ENCODE data around the gene FGD2.
"Not testable (repeated sequence)": the region's sequence is repeated elsewhere in the genome, so short reads cannot be mapped to it uniquely, and the experiment has no call there.

The FGD2 gene

DNA sequence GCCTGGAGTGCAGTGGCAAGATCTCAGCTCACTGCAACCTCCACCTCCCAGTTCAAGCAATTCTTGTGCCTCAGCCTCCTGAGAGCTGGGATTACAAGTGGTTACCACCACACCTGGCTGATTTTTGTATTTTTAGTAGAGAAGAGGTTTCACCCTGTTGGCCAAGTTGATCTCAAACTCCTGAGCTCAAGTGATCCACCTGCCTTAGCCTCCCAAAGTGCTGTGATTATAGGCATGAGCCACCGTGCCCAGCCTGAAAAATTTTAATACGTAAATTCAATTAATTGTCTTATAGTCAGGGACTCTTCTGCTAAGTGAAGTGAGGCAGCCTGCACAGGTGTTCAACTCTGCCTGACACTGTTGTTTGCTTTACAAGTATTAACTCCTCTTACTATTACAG, 15.1 kb upstream of the FGD2 start:
- not testable (repeated sequence) for DNase-seq (ENCODE audit: low read depth in 2 of 2)

DNA sequence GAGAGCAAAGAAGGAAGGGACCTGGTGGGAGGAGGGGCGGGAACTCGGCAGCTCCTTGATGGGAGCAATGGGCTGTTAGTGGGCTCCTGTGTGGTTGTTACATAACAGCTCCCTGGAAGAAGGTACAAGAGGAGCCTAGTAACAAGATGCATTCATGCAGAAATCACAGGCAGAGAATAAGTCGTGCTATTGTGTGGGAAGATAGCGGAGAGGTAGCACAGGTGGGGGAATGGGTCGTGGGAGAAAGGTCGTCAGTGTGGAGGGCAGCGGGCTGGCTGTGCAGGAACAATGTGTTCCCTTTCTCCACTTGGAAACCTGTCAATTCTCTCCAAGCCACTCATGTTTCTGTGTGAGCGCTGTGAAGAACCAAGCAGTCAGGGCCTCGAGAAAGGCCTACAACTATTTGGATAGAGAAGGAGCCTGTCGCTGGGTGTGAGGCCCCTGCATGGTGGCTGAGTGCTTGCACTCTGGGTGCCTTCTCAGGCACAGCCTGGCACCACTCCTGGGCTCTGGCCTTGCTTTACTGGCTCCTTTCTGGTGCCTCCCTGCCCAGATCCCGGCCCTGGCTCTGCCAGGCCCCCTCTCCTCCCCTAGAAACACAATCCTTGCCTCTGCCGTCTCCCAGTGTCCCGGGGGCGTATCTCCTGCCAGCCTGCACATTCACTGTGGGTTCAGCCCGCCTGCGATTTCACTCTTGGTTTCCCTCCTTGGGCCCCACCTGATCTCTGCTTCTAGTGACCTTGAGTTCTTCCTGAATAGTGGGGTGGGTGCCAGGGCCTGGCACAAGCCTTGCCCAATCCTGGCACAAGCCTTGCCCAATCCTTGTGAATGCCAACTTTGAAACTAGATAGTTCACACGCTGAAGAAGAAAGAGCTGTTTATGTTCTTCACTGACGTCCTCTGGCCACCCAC, 7.4 kb upstream of the FGD2 start:
- no peak for DNase-seq (ENCODE audit: low read depth in 2 of 2)

DNA sequence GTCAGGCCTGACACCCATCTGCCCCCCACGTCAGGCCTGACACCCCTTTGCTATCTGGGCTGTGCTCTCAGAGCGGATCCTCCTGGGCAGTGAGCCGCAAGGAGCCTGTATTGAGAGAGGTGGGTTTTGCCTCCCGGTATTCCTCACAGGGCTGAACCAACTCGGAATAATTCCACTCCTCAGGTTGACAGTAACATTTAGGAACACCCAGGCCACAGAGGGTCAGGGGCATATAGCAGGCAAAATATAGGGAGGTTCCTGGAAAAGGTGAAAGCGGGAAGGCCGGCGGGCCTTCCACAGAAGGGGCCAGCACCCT, 6.8 kb upstream of the FGD2 start:
- DNase-seq (ENCODE audit: low read depth in 2 of 2): no peak

DNA sequence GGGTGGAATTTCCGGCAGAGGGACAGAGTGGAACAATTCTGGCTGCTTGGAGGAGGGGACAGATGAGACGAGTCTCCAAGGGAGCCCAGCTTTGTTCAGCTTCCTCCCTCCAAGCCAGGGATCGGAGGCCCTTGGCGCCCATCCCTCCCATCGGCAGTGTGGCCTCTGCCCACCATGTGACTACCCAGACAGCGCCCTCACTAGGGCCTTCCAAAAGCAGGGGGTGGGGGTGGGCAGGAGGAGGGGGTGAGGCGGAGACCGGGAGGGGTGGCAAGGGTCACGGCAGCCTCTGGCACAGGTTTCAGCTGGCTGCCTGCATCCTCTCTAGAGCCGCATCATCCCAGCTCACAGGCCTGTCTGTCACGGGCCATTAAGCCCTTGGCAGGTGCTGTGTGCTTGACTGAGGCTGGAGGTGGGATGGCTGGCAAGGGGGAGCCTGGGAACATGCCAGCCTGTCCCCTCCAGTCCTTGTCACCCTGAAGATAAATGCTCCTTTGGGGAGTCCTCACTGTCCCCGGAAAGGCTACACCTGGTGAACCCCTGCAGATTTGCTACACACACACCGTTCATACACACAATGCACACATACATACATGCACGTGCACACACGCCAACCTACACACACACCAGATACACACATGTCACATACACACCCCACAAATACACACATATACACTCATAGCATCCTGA, 6.2 kb upstream of the FGD2 start:
- no peak for DNase-seq (ENCODE audit: low read depth in 2 of 2)

DNA sequence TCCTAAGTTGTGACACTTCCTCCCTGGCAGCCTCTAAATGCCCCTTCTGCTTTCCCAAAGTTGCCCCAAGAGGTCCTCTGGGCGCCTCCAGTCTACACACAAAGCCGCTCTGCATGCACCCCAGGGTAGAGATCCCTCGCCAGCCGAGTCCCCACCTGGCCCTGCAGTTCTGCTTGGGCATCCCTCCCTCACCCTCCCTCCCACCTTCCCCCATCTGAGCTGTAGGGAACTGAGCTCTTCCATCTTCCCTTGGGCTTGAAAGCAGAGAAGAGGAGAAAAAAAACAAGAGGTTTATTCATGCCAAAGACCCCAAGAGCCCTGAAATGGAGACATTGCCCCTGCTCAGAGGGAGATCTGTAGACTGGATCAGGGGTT, 5.7 kb upstream of the FGD2 start:
- DNase-seq (ENCODE audit: low read depth in 2 of 2): no peak

DNA sequence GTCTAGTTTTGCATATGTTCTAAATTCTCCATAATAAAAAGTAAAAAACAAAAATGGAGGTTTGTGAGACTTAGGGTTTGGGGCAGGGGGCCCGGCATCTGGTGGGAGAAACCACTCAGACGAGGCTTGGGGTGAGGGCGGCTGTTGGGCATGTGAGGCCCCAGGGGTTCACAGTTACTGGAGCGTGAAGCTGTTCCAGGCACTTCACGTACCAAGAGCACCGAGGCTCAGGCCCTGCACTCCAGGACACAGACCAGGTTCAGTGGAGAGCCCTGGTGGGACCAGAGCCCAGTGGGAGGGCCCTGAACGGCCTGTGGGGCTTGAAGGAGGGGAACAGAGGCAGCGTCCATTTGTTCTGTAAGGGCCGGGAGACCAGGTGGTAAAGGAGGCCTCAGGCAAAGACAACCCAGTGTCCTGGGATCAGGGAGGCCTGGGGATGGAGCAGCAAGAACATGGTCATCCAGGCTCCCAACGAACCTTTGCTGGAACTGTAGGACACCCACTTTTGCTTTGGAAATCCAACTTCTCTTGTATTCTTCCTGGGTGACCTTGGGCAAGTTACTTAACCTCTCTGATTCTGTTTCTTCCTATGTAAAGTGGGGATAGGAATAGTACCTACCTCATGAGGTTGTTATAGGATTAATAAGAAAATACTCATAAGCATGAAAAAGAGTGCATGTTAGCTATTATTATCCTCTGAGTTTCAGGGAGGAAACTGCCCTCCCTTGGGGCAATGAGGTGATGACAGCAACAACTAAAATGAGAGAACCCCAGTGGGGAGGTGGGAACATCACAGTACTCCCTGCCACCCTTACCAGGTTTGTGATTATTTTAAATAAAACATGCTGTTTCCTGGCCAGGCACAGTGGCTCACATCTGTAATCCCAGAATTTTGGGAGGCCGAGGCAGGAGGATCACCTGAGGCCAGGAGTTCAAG, 1.1 kb upstream of the FGD2 start:
- DNase-seq (ENCODE audit: low read depth in 2 of 2): no peak

DNA sequence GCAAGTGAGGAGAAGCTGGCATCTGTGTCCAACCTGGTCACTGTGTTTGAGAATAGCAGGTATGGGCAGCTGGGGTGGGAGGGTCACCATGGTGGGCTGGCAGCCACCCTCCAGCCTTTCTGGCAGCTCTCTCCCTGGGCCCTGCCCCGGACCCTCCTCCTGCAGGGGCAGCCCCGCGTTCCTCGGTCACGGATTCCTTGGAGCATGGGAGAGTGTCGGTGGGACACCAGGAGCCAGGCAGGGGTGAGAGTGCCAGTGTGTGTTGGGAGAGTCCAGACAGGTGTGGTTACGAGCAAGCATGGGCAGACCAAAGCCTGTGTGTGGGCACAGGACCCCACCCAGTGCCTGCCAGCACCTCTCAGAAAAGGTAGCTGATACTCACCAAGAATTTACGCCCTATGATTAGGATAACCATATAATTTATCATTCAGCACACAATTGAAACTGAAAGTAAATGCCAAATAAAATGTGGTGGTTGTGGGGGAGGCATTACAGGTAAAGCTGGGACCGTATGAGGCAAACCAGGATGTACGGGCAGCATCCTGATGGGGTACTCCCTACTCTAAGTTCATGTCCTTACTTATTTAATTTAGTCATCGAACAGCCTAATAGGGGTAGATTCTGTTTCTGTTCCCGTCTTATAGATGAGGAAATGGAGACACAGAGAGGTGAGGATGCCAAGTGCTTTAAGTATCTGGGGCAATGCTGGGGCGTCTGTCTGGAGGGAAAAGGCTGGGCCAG, 542 bp downstream of the FGD2 start:
- DNase-seq (ENCODE audit: low read depth in 2 of 2): no peak

DNA sequence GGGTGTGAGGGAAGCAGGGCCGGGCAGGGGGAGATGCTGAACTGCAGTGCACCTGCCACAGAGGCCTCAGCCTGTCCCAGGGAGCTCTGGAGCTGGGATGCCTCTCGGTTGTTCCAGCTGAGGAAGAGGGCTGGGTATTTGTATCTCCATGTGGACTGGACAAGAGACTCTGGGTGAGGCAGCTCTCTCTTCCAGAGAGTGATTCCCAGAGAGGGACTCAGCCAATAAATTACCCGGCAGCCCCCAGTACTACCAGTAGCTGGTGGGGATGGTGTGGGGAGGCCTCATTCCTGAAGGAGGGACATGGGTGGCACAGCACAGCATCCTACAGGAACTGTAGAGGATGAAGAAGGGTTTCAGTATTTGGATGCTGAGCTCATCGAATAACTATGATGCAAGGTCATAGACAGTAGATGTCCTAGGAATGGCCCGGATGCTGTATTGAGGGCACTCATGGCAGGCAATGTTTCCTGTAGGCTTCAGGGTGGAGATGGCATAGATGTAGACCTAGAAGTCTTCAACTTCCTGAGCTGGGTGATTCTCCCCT, 1.4 kb downstream of the FGD2 start:
- DNase-seq (ENCODE audit: low read depth in 2 of 2): no peak

DNA sequence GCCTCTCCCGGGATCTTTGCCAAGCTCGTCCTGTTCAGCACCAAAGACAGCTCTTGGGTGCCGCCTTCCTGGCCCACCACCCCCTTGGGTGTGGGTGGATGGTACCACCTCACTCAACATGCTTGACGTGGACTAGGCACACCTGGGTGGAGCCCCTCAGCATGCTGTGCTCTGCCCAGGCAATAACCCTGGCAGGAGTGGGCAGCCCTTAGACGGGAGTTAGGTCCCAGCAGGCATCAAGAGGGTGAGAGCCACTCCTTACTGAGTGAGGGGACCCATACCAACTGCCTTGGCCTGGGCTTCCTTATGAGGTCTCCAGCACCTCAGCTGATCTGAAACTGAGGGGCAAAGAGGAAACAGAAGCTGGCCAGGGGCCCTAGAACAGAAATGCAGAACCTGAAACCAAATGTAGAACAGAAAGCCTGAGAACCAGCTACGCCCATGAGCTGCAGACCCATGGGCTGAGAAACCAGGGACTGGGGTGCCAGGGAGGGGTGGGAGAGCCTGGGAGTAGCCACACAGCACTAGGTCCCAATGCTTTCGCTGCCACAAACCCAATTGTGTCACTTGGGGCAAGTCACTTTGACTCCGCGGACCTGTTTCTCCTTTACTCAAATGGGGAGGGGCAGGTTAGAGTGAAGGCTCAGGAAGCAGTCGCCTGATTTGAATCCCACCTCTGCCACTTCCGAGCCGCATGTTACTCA, 2.0 kb downstream of the FGD2 start:
- no peak for DNase-seq (ENCODE audit: low read depth in 2 of 2)

DNA sequence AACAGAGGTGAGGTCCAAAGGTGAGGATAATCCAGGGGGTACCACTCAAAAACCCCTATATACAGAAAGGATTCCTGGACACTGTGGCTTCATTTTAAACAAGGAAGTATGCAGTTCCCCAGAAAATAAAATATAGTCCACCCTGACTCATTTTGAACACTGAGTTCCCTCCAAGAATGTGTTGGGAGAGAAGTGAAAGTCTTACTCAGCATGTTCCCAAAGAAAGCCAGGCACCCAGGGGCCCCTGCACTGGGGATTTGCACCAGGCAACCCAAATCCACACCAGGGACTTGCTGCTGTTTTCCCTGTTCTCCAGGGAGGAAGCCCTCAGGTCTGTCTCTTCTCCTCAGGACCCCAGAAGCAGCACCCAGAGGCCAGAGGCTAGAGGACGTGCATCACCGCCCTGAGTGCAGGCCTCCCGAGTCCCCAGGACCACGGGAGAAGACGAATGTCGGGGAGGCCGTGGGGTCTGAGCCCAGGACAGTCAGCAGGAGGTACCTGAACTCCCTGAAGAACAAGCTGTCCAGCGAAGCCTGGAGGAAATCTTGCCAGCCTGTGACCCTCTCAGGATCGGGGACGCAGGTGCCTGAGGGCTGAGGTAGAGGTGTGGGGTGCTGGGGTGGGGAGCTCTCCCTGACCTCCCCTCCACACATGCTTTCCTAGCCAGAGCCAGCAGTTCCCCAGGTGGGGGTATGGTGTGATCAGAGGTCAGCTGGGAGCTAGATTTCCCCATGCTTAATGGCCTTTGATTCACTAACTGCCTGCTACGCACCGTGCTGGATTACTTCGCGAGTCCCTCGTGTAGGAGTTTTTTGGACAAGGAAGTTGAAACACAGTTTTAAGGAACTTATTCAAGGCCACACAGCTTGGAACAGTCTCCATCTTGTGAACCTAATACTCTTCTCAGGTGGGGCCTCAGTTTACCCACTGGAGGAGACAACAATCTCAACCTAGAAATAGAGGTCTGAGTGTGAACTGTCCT, 3.3 kb downstream of the FGD2 start:
- DNase-seq (ENCODE audit: low read depth in 2 of 2): no peak

DNA sequence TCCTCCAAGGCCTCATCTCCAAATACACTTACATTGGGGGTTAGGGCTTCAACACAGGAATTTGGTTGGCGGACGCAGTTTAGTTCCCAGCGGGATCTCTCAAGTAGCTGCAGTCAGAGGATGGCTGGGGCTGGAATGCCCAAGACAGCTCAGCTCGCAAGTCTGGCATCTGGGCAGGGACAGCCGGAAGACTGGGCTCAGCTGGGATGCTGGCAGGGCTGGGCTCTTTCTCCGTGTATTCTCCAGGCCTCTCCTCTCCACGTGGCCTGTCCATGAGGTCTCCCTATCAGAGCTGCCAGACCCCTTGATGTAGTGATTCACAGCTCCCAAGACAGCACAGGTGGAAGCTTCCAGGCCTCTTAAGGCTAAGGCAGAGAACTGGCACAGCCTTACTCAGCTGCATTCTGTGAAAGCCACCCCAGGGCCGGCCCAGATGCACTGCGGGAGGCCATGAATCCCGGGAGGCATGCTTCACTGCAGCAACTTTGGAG, 5.0 kb downstream of the FGD2 start:
- no peak for DNase-seq (ENCODE audit: low read depth in 2 of 2)

DNA sequence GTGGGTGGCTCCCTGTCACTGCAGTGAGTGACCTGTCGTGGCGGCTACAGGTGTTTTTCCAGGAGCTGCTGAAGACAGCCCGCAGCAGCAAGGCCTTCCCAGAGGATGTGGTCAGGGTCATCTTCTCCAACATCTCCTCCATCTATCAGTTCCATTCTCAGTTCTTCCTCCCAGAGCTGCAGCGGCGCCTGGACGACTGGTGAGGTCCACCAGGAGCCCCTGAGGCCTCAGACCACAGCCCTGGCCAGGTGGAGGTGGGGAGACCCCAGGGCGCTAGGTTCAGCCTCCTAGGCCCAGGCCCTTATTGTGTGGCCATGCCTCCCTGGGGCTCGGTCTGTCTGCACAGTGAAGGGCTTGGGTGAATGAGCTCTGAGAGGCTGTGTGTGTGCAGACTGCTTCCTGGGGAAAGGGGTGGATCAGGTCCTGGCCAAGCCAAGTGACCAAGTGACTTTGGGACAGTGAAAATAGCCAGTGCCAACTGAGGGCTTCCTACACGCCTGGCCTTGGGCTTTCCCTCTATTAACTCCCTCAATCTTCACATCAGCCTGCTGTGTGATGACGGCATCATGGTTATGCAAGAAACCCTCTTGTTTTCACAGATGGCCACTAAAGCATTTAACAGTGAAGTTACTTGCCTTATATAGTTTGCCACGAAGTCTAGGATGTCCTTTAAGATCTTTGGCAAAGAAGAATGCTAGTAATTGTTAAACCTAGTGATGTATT, 6.4 kb downstream of the FGD2 start:
- no peak for DNase-seq (ENCODE audit: low read depth in 2 of 2)

DNA sequence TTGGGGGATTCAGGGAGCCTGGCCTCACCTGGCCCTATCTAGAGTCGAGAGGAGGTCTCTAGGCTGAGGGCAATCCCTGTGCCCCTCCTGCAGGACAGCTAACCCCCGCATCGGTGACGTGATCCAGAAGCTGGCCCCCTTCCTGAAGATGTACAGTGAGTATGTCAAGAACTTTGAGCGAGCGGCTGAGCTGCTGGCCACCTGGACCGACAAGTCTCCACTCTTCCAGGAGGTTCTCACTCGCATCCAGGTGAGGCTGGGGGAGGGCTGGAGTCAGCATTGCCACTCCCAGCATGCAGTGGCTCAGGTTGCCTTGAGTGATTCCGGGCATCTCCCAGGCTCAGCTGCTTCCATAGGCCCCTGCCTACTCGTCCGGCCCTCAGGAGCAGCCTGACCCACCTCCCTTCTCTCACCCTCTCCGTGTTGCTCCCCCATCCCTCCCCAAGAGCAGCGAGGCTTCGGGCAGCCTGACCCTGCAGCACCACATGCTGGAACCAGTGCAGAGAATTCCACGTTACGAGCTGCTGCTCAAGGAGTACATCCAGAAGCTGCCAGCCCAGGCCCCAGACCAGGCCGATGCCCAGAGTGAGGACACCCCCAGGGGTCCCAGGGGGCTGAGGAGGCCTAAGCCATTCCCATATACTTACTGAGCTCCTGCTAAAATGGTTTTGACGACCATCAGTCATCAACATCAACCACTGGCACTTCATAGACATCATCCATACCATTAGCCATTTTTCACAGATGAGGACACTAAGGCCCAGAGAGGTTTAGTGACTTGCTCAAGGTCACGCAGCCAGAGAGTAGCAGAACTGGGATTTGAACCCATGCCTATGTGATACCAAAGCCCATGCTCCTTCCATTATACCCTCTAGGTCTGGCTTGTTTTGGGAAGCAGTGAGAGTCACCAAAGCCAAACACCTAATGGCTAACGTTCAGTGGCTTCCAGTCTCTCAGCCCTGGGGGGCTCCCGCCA, 8.3 kb downstream of the FGD2 start:
- no peak for DNase-seq (ENCODE audit: low read depth in 2 of 2)

DNA sequence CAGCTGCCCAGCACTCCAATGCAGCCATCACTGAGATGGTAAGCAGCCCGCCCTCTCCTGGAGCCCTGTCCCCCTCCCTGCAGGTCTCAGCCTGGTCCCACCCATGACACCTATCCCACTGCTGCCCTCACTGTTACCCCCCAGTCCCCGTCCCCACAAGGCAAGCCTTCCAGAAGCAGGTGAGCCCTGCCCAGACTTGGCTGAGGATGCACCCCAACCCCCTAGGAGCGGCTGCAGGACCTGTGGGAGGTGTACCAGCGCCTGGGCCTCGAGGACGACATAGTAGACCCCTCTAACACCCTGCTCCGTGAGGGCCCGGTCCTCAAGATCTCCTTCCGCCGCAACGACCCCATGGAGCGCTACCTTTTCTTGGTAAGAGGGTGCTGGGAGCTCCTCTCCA, 9.2 kb downstream of the FGD2 start:
- DNase-seq (ENCODE audit: low read depth in 2 of 2): no peak

DNA sequence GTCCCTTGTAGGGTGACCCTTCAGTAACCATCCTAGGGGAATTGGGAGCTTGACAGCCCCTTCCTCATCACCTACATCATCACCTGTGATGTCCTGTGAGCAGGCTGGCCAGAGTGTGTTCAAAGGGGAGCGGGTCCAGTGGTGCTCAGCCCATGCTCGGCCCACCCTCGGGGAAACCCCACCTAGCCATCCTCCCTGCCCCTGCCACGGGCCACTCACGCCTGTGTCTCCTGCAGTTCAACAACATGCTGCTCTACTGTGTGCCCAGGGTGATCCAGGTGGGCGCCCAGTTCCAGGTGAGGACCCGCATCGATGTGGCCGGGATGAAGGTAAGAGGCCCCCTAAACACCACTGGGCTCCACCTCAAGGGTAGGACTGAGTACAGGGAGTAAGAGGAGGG, 10.1 kb downstream of the FGD2 start:
- DNase-seq (ENCODE audit: low read depth in 2 of 2): no peak

DNA sequence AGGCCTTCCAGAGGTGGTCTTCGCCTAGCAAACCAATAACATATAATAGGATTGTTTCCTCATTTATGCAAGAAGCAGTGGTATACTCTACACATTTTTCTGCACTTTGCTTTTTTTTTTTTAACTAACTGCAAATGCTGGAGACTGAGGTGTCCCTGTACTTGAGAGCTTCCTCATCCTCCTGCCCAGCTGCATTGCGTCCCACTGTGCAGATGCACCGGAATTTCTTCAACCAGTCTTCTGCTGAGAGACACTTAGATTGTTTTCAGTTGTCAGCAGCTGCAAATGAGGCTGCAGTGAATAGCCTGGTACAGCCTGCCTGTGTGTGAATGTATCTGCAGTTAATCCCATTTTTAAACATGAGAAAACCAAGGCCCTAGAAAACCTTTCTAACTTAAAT, 11.5 kb downstream of the FGD2 start:
- no peak for DNase-seq (ENCODE audit: low read depth in 2 of 2)

DNA sequence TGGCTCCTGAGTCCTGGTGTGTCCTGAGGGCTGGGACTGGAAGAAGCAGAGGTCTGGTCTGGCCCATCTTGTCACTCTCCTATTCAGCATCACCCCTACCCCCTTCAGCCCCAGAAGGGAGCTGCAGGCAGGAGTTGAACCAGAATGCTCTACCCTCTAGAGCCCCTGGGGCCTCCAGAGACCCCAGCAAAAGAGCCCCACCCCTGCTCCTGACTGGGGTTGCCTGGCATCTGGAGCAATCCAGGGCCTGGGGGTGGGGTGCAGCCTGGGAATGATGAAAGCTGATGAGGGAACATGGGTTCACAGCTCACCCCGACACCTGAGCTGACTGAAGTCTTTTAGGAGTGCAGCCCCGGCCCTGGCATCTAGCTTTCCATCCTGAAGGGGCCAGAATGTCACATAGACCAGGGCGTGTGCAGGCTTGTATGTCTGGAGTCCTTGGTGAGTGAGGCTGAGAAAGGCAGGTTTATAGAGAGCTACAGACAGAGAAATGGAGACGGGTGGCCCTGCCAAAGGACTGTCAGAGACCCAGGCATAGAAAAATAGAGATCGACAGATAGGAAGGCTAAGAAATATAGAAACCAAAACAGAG, 12.2 kb downstream of the FGD2 start:
- no peak for DNase-seq (ENCODE audit: low read depth in 2 of 2)
